Keratinocyte (primary cell): ENCODE results near the gene BRF1.

Experiments
- EZH2 ChIP-seq: IDR thresholded peaks from one replicate; pipeline ENCODE4 v1.6.1; 2012; ENCODE audit warnings: inconsistent platforms, mild to moderate bottlenecking, low read length, moderate library complexity
- TF ChIP-seq, protein P1 (sequence below), 3 experiments: IDR thresholded peaks in 1 of 3; conservative IDR thresholded peaks in 1 of 3; optimal IDR thresholded peaks in 1 of 3; 2 replicates in 2 of 3; 3 replicates in 1 of 3; pipeline versions ENCODE3 to v1.5.1; 2011; ENCODE audit warnings: low read length in 3 of 3, mild to moderate bottlenecking in 3 of 3, moderate library complexity in 2 of 3, control low read depth in 1 of 3, inconsistent platforms in 1 of 3; ENCODE audit not compliant: insufficient read depth in 2 of 3; ENCODE audit errors: extremely low read depth in 1 of 3

DNA sequence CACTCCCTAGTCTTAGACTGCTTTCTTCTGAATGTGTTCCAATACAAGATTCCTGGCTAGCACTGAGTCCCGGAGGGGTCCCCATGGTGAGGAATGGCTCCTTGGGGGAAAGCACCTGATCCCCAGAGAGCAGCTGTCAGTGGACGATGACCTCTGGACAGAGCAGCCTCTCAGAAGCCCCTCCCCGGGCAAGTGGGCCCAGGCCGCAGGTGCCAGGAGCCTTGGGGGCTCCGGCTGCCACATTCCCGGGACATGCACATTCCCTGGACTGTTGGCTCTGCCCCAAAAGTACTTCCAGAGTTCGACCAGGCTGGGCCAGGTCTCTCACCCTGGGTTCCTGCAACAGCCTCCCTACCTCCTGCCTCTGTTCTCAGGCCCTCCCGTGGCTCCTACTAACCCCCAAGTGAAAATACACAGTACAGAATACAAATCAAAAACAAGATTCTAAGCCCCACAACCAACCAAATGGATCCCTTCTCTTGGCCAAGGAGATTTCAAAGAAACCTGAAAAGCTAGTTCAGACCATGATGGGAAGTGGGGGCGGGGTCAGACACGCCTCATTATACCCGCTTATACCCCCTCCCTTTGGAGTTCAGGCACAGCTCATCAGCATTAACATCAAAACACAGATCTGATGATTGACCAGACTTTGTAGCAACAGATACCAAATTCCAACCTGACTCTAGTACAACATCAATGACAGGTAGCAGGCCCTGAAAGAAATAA is 75.8 kb downstream of the BRF1 start:
- TF ChIP-seq, protein P1, sequence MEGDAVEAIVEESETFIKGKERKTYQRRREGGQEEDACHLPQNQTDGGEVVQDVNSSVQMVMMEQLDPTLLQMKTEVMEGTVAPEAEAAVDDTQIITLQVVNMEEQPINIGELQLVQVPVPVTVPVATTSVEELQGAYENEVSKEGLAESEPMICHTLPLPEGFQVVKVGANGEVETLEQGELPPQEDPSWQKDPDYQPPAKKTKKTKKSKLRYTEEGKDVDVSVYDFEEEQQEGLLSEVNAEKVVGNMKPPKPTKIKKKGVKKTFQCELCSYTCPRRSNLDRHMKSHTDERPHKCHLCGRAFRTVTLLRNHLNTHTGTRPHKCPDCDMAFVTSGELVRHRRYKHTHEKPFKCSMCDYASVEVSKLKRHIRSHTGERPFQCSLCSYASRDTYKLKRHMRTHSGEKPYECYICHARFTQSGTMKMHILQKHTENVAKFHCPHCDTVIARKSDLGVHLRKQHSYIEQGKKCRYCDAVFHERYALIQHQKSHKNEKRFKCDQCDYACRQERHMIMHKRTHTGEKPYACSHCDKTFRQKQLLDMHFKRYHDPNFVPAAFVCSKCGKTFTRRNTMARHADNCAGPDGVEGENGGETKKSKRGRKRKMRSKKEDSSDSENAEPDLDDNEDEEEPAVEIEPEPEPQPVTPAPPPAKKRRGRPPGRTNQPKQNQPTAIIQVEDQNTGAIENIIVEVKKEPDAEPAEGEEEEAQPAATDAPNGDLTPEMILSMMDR (optimal IDR thresholded peaks at IDR 0.05 in 1 of 3, IDR thresholded peaks at IDR 0.05 in 1 of 3, conservative IDR thresholded peaks at IDR 0.05 in 1 of 3; ENCODE audit: extremely low read depth in 1 of 3, insufficient read depth in 2 of 3, low read length in 3 of 3) = no peak
- no peak for TF ChIP-seq EZH2
